NCI-H510A (cell line): ENCODE data around the gene ERICH6B.
"Not testable (repeated sequence)": the region's sequence is repeated elsewhere in the genome, so short reads cannot be mapped to it uniquely, and the experiment has no call there.

Source experiments
- DNase-seq: peaks from one replicate; lab custom pipeline; 2025; lab: John Stamatoyannopoulos, UW

ERICH6B gene

DNA sequence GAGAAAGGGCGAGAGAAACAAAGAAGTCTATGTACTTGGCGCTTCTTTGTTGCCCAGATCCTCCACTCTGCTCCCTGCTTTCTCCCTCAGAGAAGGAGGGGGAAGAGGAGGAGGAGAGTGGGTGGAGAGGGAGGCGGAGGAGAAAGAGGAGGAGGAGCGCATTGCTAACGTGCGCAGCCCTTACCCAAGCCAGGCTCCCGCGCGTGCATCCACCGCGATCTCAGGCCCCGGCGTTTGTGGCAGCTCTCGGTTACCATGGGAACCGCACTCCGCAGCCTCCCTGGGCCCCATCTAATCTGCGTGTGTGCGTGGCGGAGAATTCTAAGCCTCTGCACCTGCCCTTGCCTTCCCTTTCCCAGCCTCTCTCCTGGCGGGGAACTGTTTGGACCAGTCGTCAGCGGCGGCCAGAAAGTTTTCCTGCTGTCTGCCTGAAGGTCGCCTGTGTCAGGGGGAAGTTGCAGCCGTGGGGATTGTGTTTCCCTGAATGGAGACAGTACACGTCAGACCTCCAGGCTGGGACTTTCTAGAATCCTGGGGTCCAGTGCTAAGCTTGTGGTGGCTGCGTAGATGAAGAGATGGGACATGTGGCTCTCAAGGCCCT, at the start of gene ERICH6B:
Gene ERICH6B, minus strand, starts transcription at position 239 of the 601 bp plus-strand sequence. CDS start 18,734 bp downstream, outside the sequence.
- DNase-seq, result no peak

GRCh38 chr13:45662903-45663302, 47.4 kb upstream of the ERICH6B start:
- not testable (repeated sequence) for DNase-seq

- no peak for DNase-seq
These were observed 46.6 kb upstream of the ERICH6B start for GRCh38 chr13:45662162-45662561.

- not testable (repeated sequence) for DNase-seq
These were observed 44.9 kb upstream of the ERICH6B start for GRCh38 chr13:45660458-45660857.

DNA sequence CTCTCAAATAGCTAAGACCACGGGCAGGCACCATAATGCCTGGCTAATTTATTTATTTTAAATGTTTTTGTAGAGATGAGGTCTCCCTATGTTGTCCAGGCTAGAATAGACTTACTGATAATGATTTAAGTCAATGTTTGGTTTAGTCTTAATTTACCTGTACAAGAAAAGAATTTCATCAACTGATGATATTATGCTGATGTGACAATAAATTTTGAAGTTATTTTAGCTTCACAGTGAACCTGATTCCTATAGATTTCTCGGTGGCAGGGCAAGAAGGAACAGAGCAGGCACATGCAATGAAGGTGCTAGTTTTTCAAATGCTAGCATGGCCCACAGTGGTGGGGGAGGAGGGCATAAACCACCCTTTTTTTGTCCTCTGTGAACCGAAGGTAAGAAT, 44.0 kb upstream of the ERICH6B start:
- no peak for DNase-seq

GRCh38 chr13:45658586-45659235, 43.2 kb upstream of the ERICH6B start:
- no peak for DNase-seq

DNA sequence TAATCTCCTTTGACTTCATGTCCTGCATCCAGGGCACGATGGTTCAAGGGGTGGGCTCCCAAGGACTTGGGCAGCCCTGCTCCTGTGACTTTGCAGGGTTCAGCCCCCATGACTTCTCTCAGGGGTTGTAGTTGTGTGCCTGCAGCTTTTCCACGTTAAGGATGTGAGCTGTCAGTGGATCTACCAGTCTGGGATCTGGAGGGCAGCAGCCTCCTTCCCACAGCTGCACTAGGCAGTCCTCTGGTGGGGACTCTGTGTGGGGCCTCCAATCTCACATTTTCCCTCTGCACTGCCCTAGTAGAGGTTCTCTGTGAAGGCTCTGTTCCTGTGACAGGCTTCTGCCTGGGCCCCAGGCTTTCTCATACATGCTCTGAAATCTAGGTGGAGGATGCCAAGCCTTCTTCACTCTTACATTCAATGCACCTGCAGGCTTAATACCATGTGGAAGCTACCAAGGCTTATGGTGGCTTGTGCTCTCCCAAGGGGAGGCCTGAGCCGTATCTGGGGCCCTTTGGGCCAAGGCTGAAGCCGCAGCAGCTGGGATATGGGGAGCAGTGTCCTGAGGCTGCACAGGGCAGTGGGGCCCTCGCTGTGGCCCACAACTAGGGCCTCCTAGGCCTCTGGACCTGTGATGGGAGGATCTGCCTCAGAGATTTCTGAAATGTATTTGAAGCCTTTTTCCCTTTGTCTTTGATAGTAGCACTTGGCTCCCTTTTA, 39.3 kb upstream of the ERICH6B start:
- no peak for DNase-seq

DNA sequence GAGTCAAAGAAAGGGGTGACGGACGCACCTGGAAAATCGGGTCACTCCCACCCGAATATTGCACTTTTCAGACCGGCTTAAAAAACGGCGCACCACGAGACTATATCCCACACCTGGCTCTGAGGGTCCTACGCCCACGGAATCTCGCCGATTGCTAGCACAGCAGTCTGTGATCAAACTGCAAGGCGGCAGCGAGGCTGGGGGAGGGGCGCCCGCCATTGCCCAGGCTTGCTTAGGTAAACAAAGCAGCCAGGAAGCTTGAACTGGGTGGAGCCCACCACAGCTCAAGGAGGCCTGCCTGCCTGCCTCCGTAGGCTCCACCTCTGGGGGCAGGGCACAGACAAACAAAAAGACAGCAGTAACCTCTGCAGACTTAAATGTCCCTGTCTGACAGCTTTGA, 29.7 kb upstream of the ERICH6B start:
- not testable (repeated sequence) for DNase-seq

DNA sequence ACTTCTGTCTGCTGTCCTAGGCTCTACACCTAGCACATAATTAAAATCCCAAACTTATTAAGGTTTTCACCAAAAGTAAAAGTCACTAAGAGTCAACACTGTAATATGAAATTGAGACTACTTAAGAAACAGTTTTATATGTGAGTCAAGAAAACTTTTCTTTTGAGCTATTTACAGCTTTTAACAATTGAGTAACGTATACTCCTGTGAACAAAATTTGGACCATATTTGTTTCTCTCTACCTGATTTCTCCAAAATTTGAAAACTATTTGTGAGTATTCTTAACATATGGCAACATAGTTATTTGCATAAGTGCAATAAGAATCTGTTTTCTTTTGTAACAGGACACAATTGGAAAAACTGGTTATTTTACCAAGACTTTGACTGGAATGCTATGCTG, 26.6 kb upstream of the ERICH6B start:
- DNase-seq, result not testable (repeated sequence)

GRCh38 chr13:45635291-45635690, 19.8 kb upstream of the ERICH6B start:
- DNase-seq, result not testable (repeated sequence)

GRCh38 chr13:45630791-45631190, 15.3 kb upstream of the ERICH6B start:
- no peak for DNase-seq

- DNase-seq, result no peak
These were observed 14.4 kb upstream of the ERICH6B start for GRCh38 chr13:45629940-45630339.

DNA sequence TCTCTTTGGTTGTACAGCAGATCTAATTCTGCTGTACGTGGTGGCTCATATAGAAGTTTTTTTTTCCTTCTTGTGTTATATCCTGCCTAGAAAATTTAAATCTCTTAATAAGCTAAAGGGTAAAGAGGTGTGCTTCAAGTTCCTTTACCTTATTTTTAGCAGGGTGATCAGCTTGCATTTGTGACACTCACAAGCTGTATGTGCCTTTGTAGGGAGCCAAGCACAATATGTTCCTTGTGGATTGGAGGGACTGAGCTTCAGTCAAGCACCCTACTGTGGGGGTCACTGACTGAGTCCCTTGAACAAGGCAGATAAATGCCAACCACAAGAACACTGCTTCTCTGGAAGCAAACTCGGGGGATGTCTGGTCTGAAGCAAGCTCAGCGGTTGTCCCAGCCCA, 12.6 kb upstream of the ERICH6B start:
- no peak for DNase-seq

- no peak for DNase-seq
These were observed 12.1 kb upstream of the ERICH6B start for GRCh38 chr13:45627656-45628055.

DNA sequence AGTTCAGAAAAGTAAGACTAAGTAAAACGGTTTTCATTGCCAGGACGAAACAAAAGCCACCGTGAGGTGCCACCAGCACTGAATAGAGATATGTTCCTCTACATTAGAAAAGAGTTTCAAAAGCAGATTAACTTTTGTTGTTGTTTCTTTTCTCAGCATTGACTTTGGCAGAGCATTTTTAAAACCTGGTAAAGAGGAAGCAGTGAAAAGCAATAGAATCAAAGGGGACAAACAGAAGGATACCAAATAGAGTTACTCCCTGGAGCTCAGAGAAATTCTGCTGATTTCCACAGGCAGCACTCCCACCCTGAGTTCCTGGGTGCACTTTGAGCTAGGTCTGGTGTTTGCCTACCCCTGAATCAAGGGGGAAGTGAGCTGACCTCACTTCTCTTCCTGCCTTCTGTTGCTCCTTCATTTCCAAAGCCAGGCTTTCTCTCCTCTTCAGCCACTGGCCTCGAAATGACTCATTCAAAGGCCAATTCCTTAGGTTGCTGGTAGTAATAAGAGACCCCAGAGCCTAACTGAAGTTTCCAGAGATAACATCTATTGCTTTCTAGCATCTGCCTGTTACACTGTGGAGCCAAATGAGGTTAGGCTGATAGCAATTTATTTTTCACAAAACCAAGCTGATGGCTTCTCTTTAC, 11.3 kb upstream of the ERICH6B start:
- no peak for DNase-seq

- DNase-seq, result no peak
These were observed 8.1 kb upstream of the ERICH6B start for GRCh38 chr13:45623516-45624090.

DNA sequence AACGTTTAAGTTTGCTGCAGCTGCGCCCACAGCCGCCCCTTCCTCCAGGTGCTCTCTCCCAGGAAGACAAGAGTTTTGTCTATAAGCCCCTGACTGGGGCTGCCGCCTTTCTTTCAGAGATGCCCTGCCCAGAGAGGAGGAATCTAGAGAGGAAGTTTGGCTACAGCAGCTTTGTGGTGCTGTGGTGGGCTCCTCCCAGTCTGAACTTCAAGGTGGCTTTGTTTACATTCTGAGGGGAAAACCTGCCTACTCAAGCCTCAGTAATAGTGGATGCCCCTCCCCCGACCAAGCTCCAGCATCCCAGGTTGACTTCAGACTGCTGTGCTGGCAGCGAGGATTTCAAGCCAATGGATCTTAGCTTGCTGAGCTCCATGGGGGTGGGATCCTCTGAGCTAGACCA, 6.4 kb upstream of the ERICH6B start:
- no peak for DNase-seq

DNA sequence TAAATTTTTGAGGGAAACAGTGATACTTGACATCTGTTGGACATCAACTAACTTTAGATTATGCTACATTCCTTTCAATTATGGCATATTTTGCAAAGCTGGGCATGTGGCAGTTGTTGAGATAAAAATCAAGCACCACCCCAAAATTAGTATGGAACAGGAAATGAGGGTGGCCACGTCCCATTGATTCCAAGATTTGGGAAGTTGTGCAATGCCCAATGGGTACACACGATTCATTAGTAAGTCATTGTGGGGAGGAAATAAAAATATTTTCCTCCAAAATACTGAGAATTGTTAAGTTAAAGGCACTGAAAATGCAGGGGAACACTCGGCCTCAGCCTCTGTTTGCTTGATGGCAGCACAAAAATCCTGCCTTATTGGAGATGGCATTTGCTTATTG, 7.6 kb downstream of the ERICH6B start:
- DNase-seq, result no peak

- no peak for DNase-seq
These were observed 10.6 kb downstream of the ERICH6B start for GRCh38 chr13:45604892-45605291.

GRCh38 chr13:45603338-45603737, 12.2 kb downstream of the ERICH6B start:
- no peak for DNase-seq

GRCh38 chr13:45602183-45603170, 13.1 kb downstream of the ERICH6B start:
- DNase-seq, result no peak
